AG04449 (cell line): ENCODE data around the gene RPTN.
A peak's percentile ranks its signal among the peaks of the same experiment; 100 is the strongest.

ENCODE experiments used
- CTCF ChIA-PET: fragments of 350-600 bp; formaldehyde crosslinking; extraction: SDS; loops from one replicate; lab custom pipeline; 2021; ENCODE audit warnings: antibody characterized with exemption; lab: Yijun Ruan, JAX
- POLR2A ChIA-PET: fragments of 400-600, 350-600 bp; formaldehyde crosslinking; extraction: SDS; loops from one replicate; lab custom pipeline; 2020; ENCODE audit warnings: antibody characterized with exemption, inconsistent platforms; lab: Yijun Ruan, JAX
- DNase-seq: peaks from one replicate; pipeline ENCODE4 v3.0.0-alpha.2; 2010; ENCODE audit warnings: low read depth, low spot score
- H3K4me3 ChIP-seq: 2 replicates; pipeline ENCODE4 v1.5.1; 2011; ENCODE audit warnings: low read depth, mild to moderate bottlenecking, control low read depth, low read length
- CTCF ChIP-seq: IDR thresholded peaks from one replicate; pipeline ENCODE4 v1.5.1; 2011; ENCODE audit warnings: mild to moderate bottlenecking, moderate library complexity, low read length, control low read depth, inconsistent platforms; ENCODE audit not compliant: insufficient read depth; ENCODE audit errors: missing control alignments

The RPTN gene

GRCh38 chr1:152189657-152190442 is 30.8 kb upstream of the RPTN start:
- no peak for DNase-seq
- ChIA-PET POLR2A (no interaction called here), CTCF (interaction anchor here (0.9 to 12.4 kb wide), 20 partner anchors 9 to 269 kb away, joined by 3 to 271 read pairs (median 5); partner anchors contain the start of gene RPTN)
- no peak overlapping the region for H3K4me3 ChIP-seq
- peak; percentile 63 for TF ChIP-seq CTCF

GRCh38 chr1:152188673-152189591 is 29.9 kb upstream of the RPTN start:
- peak overlapping the region; percentile 45 for H3K4me3 ChIP-seq
- peak; percentile 68 for TF ChIP-seq CTCF

DNA sequence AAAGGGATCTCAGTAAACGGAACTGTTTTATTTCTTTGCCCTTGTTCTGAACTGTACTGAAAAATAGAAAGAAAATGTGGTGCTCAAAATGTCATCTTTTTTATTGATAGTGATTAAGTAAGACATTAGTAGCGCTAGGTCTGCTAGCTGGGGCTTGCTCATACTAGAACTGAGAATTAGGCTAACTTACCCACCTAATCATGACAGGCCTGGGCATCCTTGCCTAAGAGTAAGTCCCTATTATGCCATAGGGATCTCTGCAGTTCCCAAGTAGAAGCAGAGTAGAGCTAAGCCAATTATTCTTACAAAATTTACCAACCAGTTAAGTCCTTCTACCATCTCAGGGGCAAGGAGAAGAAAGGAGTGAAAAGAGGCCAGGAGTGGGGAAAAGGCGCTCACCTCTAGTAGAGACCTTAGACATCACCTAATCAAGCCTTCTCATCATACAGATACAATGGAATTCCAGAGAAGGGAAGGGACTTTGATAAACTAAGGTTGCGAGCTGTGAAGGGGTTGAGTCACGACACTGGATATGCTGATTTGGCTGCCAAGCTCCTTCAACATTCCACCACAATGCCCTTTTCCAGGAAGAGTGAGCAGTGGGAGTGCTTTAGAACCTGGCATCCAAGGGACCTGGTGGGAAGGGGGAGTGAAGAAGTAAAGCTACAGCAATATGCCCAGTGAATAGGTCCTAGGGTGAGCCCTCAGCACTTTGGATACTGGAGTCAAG is 27.7 kb upstream of the RPTN start:
- no peak for TF ChIP-seq CTCF
- no peak overlapping the region for H3K4me3 ChIP-seq
- CTCF ChIA-PET, result interaction anchor here (0.9 to 12.4 kb wide), 21 partner anchors 11 to 295 kb away, joined by 3 to 271 read pairs (median 4); partner anchors contain the start of gene RPTN
- POLR2A ChIA-PET, result no interaction called here
- DNase-seq, result no peak

More at GRCh38 chr1:152188673-152189591, 29.9 kb upstream of the RPTN start:
- POLR2A ChIA-PET, result no interaction called here
- DNase-seq, result no peak
- CTCF ChIA-PET, result interaction anchor here (0.6 to 12.4 kb wide), 24 partner anchors 9 to 270 kb away, joined by 3 to 271 read pairs (median 5); partner anchors contain the start of gene RPTN

DNA sequence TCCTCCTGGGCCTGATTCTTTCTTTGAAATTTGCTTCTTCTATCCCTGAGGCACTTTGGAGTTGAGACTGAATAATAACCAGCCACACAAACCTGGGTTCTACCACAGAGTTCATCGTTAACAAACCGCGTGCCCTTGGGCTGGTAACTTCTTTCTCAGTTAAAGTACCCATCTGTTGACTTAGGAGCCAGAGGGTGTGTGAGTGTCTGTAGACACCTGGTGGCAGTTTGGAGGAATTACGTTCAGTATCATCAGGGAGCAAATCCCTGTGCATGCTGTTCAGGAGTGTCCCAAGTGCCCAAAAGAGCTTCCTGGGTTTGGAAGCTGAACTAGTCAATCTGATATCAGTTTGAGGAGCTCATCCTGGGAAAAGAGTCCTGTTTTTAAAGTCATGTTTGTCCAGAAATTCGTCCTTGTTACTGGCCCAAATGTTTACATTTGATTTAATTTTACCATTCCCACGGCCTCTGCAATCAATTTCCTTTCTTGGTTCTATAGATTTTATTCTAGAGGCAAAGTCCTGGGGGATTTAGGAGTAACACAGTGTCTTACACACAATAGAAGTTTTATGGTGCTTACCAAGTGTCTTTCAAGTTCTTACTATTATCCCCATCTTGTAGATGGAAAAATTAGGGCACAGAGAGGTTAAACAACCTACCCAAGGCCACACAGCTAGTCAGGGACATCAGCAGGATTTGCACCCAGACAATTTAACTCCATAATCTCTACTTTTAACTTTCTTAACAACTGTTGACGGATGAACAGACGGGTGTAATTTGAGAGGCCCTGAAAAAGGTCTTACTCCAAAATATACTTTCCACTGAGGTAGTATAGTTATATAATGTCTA is 26.7 kb upstream of the RPTN start:
- CTCF ChIA-PET, result interaction anchor here (0.6 to 12.4 kb wide), 30 partner anchors 10 to 273 kb away, joined by 3 to 271 read pairs (median 6); partner anchors contain the start of genes RPTN and S100A11
- POLR2A ChIA-PET, result interaction anchor here (0.6 kb wide), 1 partner anchor 12 kb away, joined by 3 read pairs; no protein-coding TSS in a partner anchor
- no peak for DNase-seq
- peak; percentile 71 for TF ChIP-seq CTCF
- no peak overlapping the region for H3K4me3 ChIP-seq

DNA sequence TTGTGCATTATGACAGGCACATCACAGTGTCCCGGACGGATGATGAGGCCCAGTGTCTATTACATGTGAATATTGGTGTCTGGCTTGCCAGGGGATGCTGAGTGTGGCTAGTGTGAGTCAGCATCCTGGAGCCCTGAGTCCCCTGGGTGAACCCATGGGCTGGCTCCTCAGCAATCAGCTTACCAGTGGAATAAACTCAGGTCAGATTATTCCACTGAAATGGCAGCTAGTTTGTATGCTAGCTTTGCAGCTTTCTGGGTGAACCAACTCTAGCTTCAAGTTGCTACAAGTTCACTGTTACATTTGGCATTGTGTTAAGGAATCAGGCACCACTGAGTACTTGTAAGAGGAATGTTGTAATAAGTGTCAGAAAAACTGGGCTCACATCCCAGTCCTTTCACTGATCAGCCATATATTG is 23.9 kb upstream of the RPTN start:
- peak; percentile 60 for DNase-seq
- ChIA-PET CTCF (interaction anchor here (1.0 to 12.4 kb wide), 11 partner anchors 8 to 276 kb away, joined by 3 to 271 read pairs (median 75); partner anchors contain the start of gene S100A11), POLR2A (no interaction called here)
- no peak for TF ChIP-seq CTCF
- H3K4me3 ChIP-seq, result no peak overlapping the region
